ENCODE results near the gene ELN. TPM values are rescaled to one million over a fixed set of nuclear protein-coding genes. Genes with fewer than 3 reads are reported as not detected.

The ELN gene
- total RNA-seq, 1 donor from 2014 or later: 395 TPM

- DNase-seq (ENCODE audit: low spot score in 2 of 2): peak in 1 of 2 donors; percentile 63
- H3K36me3 ChIP-seq: peaks cover 94 to 100% of the 10 kb centered on the region in 2 donors
- H3K4me1 ChIP-seq: peaks cover 5 to 32% of the 10 kb centered on the region in 2 donors
- no peaks in the 10 kb centered on the region for H3K27me3 ChIP-seq
- H3K27ac ChIP-seq: peak overlapping the region; percentile 65 to 81
- H3K4me3 ChIP-seq: no peak overlapping the region
- no peaks in the 10 kb centered on the region for H3K9me3 ChIP-seq
- no peak for TF ChIP-seq CTCF (IDR thresholded peaks at IDR 0.05)
- intact Hi-C loops (cut with DNase I): no loop called here
These were observed 28.3 kb downstream of the ELN start for GRCh38 chr7:74056096-74056915.

GRCh38 chr7:74057216-74057925 lies 29.4 kb downstream of the ELN start:
- H3K9me3 ChIP-seq: no peaks in the 10 kb centered on the region
- DNase-seq (ENCODE audit: low spot score in 2 of 2): peak in 1 of 2 donors; percentile 62
- peaks cover 87 to 94% of the 10 kb centered on the region in 2 donors for H3K36me3 ChIP-seq
- H3K4me1 ChIP-seq: peaks cover 5 to 34% of the 10 kb centered on the region in 2 donors
- no peak for TF ChIP-seq CTCF (IDR thresholded peaks at IDR 0.05)
- intact Hi-C loops (cut with DNase I): no loop called here
- no peaks in the 10 kb centered on the region for H3K27me3 ChIP-seq
- peak overlapping the region; percentile 65 to 81 for H3K27ac ChIP-seq
- no peak overlapping the region for H3K4me3 ChIP-seq

- no peak for TF ChIP-seq CTCF (IDR thresholded peaks at IDR 0.05)
- Histone ChIP-seq H3K4me1 (peaks cover 5 to 34% of the 10 kb centered on the region in 2 donors), H3K4me3 (no peak overlapping the region), H3K36me3 (peaks cover 87 to 94% of the 10 kb centered on the region in 2 donors), H3K27me3 (no peaks in the 10 kb centered on the region), H3K9me3 (no peaks in the 10 kb centered on the region), H3K27ac (peak overlapping the region; percentile 65 to 81)
- no peak for DNase-seq (ENCODE audit: low spot score in 2 of 2)
- intact Hi-C loops (cut with DNase I): no loop called here
These were observed 30.0 kb downstream of the ELN start for GRCh38 chr7:74057987-74058386.

GRCh38 chr7:74058486-74058885 lies 30.5 kb downstream of the ELN start:
- intact Hi-C loops (cut with DNase I): no loop called here
- Histone ChIP-seq H3K36me3 (peaks cover 87 to 94% of the 10 kb centered on the region in 2 donors), H3K4me1 (peaks cover 5 to 34% of the 10 kb centered on the region in 2 donors), H3K27me3 (no peaks in the 10 kb centered on the region), H3K27ac (peak overlapping the region; percentile 65 to 81), H3K9me3 (no peaks in the 10 kb centered on the region), H3K4me3 (no peak overlapping the region)
- DNase-seq (ENCODE audit: low spot score in 2 of 2): peak in 1 of 2 donors; percentile 59
- no peak for TF ChIP-seq CTCF (IDR thresholded peaks at IDR 0.05)

GRCh38 chr7:74059037-74059436 lies 31.1 kb downstream of the ELN start:
- peaks cover 5 to 34% of the 10 kb centered on the region in 2 donors for H3K4me1 ChIP-seq
- H3K4me3 ChIP-seq: no peak overlapping the region
- no peaks in the 10 kb centered on the region for H3K27me3 ChIP-seq
- H3K27ac ChIP-seq: peak overlapping the region; percentile 65 to 81
- peaks cover 87 to 94% of the 10 kb centered on the region in 2 donors for H3K36me3 ChIP-seq
- TF ChIP-seq CTCF (IDR thresholded peaks at IDR 0.05): no peak
- intact Hi-C loops (cut with DNase I): no loop called here
- no peaks in the 10 kb centered on the region for H3K9me3 ChIP-seq
- no peak for DNase-seq (ENCODE audit: low spot score in 2 of 2)
